Keratinocyte (primary cell): ENCODE measurements around the gene RRP1B. TPM values are rescaled to one million over a fixed set of nuclear protein-coding genes. Genes with fewer than 3 reads are reported as not detected.

ENCODE experiments used
- DNase-seq: peaks from one replicate; pipeline ENCODE4 v3.0.0-alpha.2; 2011; ENCODE audit warnings: low read depth, missing footprints, low spot score
- FAIRE-seq: peaks from 2 replicates; lab custom pipeline; 2011; peaks lifted over from hg19 to GRCh38; lab: Jason Lieb, UNC
- H2AFZ ChIP-seq: 2 replicates; pipeline ENCODE4 v1.6.0; 2012; ENCODE audit warnings: low read length, control low read depth, inconsistent platforms; ENCODE audit not compliant: control insufficient read depth
- H3K27ac ChIP-seq: 2 replicates; pipeline ENCODE4 v1.5.1; 2011; ENCODE audit warnings: low read length; ENCODE audit not compliant: control insufficient read depth, insufficient read depth
- H3K27me3 ChIP-seq: 3 replicates; pipeline ENCODE4 v1.6.0; 2011; ENCODE audit warnings: low read length; ENCODE audit not compliant: control insufficient read depth, insufficient read depth; ENCODE audit errors: extremely low read depth
- H3K36me3 ChIP-seq, 2 experiments: 2 replicates in 1 of 2; 3 replicates in 1 of 2; pipeline ENCODE4 v1.5.1; 2011; ENCODE audit warnings: low read length in 2 of 2, mild to moderate bottlenecking in 1 of 2; ENCODE audit not compliant: control insufficient read depth in 2 of 2, insufficient read depth in 2 of 2; ENCODE audit errors: extremely low read depth in 1 of 2
- H3K4me1 ChIP-seq: 3 replicates; pipeline ENCODE4 v1.5.1; 2011; ENCODE audit warnings: low read length; ENCODE audit not compliant: control insufficient read depth, insufficient read depth; ENCODE audit errors: extremely low read depth
- H3K4me2 ChIP-seq: 3 replicates; pipeline ENCODE4 v1.6.0; 2011; ENCODE audit warnings: low read depth, low read length; ENCODE audit not compliant: control insufficient read depth, insufficient read depth; ENCODE audit errors: extremely low read depth
- H3K4me3 ChIP-seq, 3 experiments: fragments of 200-600 bp in 1 of 3; sonication (generic) in 1 of 3; 2 replicates in 2 of 3; 3 replicates in 1 of 3; pipeline ENCODE4 v1.5.1; 2011 to 2016; ENCODE audit warnings: low read length in 3 of 3, mild to moderate bottlenecking in 3 of 3, control low read depth in 2 of 3, inconsistent platforms in 1 of 3, low read depth in 1 of 3, mixed read lengths in 1 of 3, mixed run types in 1 of 3, moderate library complexity in 1 of 3; ENCODE audit not compliant: control insufficient read depth in 2 of 3, insufficient read depth in 2 of 3; ENCODE audit errors: extremely low read depth in 1 of 3
- H3K79me2 ChIP-seq: 2 replicates; pipeline ENCODE4 v1.6.0; 2012; ENCODE audit warnings: low read length; ENCODE audit not compliant: control insufficient read depth, insufficient read depth
- H3K9ac ChIP-seq: 3 replicates; pipeline ENCODE4 v1.6.0; 2011; ENCODE audit warnings: low read length; ENCODE audit not compliant: control insufficient read depth, insufficient read depth; ENCODE audit errors: extremely low read depth
- H3K9me1 ChIP-seq: 3 replicates; pipeline ENCODE4 v1.6.0; 2011; ENCODE audit warnings: low read length; ENCODE audit not compliant: control insufficient read depth, insufficient read depth; ENCODE audit errors: extremely low read depth
- H3K9me3 ChIP-seq: 2 replicates; pipeline ENCODE4 v1.5.1; 2012; ENCODE audit warnings: low read depth, low read length; ENCODE audit not compliant: control insufficient read depth
- H4K20me1 ChIP-seq: 3 replicates; pipeline ENCODE4 v1.6.0; 2011; ENCODE audit warnings: low read length; ENCODE audit not compliant: control insufficient read depth, insufficient read depth; ENCODE audit errors: extremely low read depth
- CTCF ChIP-seq, 3 experiments: IDR thresholded peaks in 1 of 3; conservative IDR thresholded peaks in 1 of 3; optimal IDR thresholded peaks in 1 of 3; 2 replicates in 2 of 3; 3 replicates in 1 of 3; pipeline versions ENCODE3 to v1.5.1; 2011; ENCODE audit warnings: low read length in 3 of 3, mild to moderate bottlenecking in 3 of 3, moderate library complexity in 2 of 3, control low read depth in 1 of 3, inconsistent platforms in 1 of 3; ENCODE audit not compliant: insufficient read depth in 2 of 3; ENCODE audit errors: extremely low read depth in 1 of 3
- EZH2 ChIP-seq: IDR thresholded peaks from one replicate; pipeline ENCODE4 v1.6.1; 2012; ENCODE audit warnings: inconsistent platforms, mild to moderate bottlenecking, low read length, moderate library complexity
- dilution Hi-C: fragments of 300-500 bp; cut with MboI; formaldehyde crosslinking; loops from one replicate; pipeline ENCODE4 v1.7.0; 2020; ENCODE audit warnings: low sequenced_read_pairs; ENCODE audit not compliant: extremely low pct_ligation_motif_present
- polyA minus RNA-seq, 3 experiments: library from RNA; depleted of rRNA, polyadenylated mRNA; stranded (reverse); fragments of >200 nt; gene quantifications; 1 replicate in 1 of 3; 2 replicates in 1 of 3; 3 replicates in 1 of 3; pipeline ENCODE4 v1.2.3, GENCODE V29; 2011
- polyA plus RNA-seq, 5 experiments: library from polyadenylated mRNA; depleted of rRNA in 3 of 5; stranded (reverse) in 3 of 5; stranded (forward) in 1 of 5; unstranded in 1 of 5; fragments of >200 nt; gene quantifications; 1 replicate in 1 of 5; 2 replicates in 3 of 5; 3 replicates in 1 of 5; pipeline versions ENCODE4 v1.2.1 to v1.2.3, GENCODE V29; 2011 to 2012; ENCODE audit warnings: missing spikeins in 2 of 5, low read depth in 1 of 5, low replicate concordance in 1 of 5

Gene RRP1B
- polyA plus RNA-seq (13.0 to 24.0 TPM (median 19.8 TPM) in 3 replicates), polyA minus RNA-seq (20.8 to 28.9 TPM (median 20.9 TPM) in 3 replicates)
- 8.2 TPM for polyA plus RNA-seq (2011; ENCODE audit: low read depth)
- polyA plus RNA-seq (2011; cell fraction: cytosol; rRNA removed), result 18.2 and 19.6 TPM in 2 replicates
- 26.9 and 27.7 TPM in 2 replicates for polyA plus RNA-seq (2011; cell fraction: nucleus; rRNA removed)
- polyA plus RNA-seq (2012; ENCODE audit: low replicate concordance), result 13.0 and 26.6 TPM in 2 replicates
- 23.6 TPM for polyA minus RNA-seq (2011; cell fraction: cytosol; rRNA and poly(A)+ RNA removed)
- 20.6 and 30.3 TPM in 2 replicates for polyA minus RNA-seq (2011; cell fraction: nucleus; rRNA and poly(A)+ RNA removed)

- H3K27ac ChIP-seq, result peak within 1 kb of the TSS; percentile 85
- H3K4me2 ChIP-seq, result peak within 1 kb of the TSS; percentile 94
- H4K20me1 ChIP-seq, result no peaks in the 10 kb centered on the region
- peak within 1 kb of the TSS; percentile 70 to 98 (median 97) for H3K4me3 ChIP-seq
- peaks cover 22% of the 10 kb centered on the region for H3K4me1 ChIP-seq
- peaks cover 2% of the 10 kb centered on the region for H3K9me1 ChIP-seq
- H3K79me2 ChIP-seq, result peaks cover 41% of the 10 kb centered on the region
- DNase-seq (no peak), FAIRE-seq (no peak)
- no peaks in the 10 kb centered on the region for H3K9me3 ChIP-seq
- H3K27me3 ChIP-seq, result no peaks in the 10 kb centered on the region
- H3K36me3 ChIP-seq, result peaks cover 8 to 21% of the 10 kb centered on the region in 2 experiments
- peak in 1 of 3 experiments; percentile 13 for TF ChIP-seq CTCF (optimal IDR thresholded peaks at IDR 0.05 in 1 of 3, IDR thresholded peaks at IDR 0.05 in 1 of 3, conservative IDR thresholded peaks at IDR 0.05 in 1 of 3; ENCODE audit: extremely low read depth in 1 of 3, insufficient read depth in 2 of 3, low read length in 3 of 3)
- TF ChIP-seq EZH2, result no peak
- H3K9ac ChIP-seq, result peak within 1 kb of the TSS; percentile 93
- H2AFZ ChIP-seq, result peak within 1 kb of the TSS; percentile 94
- dilution Hi-C loops, result no loop called here
These were observed at the start of gene RRP1B, which contains the start of gene HSF2BP for GRCh38 chr21:43659136-43660000. Gene RRP1B, plus strand, starts transcription at chr21:43659560. Its CDS starts 105 bp downstream, at chr21:43659665. Gene HSF2BP, minus strand, starts transcription at chr21:43659488. Its CDS starts 1,392 bp downstream, at chr21:43658096.

GRCh38 chr21:43611598-43612369 is 47.6 kb upstream of the RRP1B start:
- Histone ChIP-seq H3K79me2 (no peaks in the 10 kb centered on the region), H4K20me1 (no peaks in the 10 kb centered on the region), H3K9me3 (no peaks in the 10 kb centered on the region), H3K27me3 (no peaks in the 10 kb centered on the region), H3K9ac (no peak overlapping the region), H3K4me3 (no peak overlapping the region), H3K4me1 (peaks cover 31% of the 10 kb centered on the region), H3K9me1 (no peaks in the 10 kb centered on the region), H3K36me3 (no peaks in the 10 kb centered on the region), H3K27ac (no peak overlapping the region), H2AFZ (no peak overlapping the region), H3K4me2 (no peak overlapping the region)
- DNase-seq (no peak), FAIRE-seq (no peak)
- TF ChIP-seq EZH2, result no peak
- peak; percentile 22 to 52 (median 43) for TF ChIP-seq CTCF (optimal IDR thresholded peaks at IDR 0.05 in 1 of 3, IDR thresholded peaks at IDR 0.05 in 1 of 3, conservative IDR thresholded peaks at IDR 0.05 in 1 of 3; ENCODE audit: extremely low read depth in 1 of 3, insufficient read depth in 2 of 3, low read length in 3 of 3)
- dilution Hi-C loops, result no loop called here
